HG02938 (cell line): Measurements from ENCODE around the gene STX8.

Experiments used
- ATAC-seq: cut with Tn5 transposase; IDR thresholded peaks from one replicate; pipeline ENCODE4 v1.9.1; 2021; ENCODE audit warnings: mild to moderate bottlenecking, moderate library complexity; ENCODE audit not compliant: unreplicated experiment

The STX8 gene

DNA sequence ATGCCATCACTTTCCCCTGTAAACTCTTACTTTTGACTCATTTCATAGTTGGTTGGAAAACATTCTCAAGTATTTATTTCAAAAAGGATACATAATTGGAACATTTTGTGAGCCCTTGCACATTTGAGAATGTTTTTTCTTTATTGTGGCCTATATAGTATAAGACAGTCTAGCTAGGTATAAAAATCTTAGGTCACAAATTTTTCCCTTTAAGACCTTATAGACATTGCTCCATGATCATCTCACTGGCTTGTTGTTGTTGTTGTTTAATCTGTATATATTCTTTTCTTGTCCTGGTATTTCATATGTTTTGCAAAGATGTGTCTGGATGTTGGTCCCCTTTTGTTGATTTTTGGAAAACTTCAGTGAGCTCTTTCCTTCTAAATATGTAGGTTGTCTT is 360.2 kb downstream of the STX8 start:
- no peak for ATAC-seq

DNA sequence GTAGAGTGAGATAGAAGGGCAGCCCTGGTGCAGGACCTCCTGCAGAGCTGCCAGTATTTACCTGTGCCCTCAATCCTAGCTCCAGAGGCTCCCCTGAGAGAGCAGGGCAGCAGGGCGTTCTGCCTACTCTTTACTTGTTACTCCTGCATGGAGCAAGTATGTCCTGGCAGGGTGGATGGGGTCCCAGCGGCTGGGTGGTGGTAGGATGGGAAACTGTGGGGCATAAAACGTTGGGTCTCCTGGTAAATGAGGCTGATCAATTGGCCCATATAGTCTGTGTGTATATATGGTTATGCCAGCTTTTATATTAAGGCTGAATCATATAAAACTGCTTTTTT is 362.3 kb downstream of the STX8 start:
- no peak for ATAC-seq

DNA sequence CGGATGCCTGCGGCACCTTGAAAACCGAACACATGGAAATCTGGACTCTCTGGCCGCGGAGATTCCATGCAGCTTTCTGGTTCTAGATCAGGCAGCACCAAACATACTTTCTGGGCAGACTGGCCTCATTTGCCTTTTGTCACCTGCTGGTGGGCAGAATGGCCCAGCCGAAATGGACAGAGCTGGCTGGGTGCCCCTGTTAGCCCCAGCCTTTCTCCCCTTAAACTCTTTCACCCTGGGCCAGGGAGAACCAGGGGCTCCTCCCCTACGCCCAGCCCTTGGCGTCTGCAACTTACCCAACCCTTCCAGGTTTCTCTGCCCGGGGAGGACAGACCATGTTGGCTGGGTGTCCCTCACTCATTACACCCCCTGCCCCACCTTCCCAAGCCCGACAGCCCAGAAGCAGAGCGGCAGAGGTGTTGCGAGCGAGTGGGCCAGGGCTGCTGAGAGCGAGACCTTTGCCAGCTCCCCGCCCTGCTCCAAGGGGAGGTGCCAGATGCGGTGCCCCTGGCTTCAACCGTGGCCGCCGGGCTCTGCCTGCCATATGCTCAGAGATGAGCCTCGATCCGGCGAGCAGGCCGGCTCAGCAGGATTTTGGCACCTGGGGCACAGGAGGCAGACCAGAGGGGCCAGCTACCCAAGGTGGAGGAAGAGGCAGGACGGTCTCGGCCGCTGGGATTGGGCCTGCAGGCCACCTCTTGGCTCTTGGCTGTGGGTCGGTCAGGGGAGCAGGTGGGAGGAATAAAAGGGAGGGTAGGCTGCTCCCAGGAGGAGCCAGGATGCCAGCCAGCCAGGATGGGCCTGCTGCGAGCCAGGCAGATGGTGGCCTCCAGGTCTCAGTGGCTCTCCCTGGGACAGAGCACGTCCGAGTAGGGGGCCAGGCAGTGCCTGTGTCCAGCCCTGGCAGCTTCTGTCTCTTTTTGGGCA is 363.0 kb downstream of the STX8 start:
- ATAC-seq: no peak

DNA sequence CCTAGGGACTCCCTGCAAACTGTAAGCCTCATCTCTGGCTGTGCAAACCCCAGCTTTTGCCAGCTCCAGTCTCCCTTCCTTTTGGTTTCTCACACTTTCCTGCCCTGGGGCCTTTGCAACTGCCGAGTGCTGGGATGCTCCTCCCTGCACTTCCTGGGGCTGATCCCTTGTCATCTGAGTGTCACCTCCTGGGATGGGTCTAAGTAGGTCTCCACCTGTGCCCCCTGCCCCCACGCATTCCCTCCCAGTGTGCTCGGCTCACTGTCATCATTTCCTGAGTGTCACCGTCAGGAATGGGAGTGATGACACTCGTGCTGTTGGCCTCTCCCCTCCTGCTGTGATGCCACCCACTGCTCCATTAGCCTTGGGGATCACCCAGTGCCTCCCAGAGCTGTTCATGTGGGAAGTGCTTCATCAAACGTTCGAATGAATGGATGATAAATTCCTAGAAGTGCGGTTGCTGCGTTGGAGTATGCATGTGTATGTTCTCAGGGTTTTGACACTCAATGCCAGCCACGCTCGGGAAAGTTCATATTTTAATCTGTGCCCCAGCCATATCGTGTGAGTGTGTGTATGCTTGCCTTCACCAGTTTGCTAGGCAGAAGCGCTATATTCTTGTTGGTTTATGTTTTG is 364.4 kb downstream of the STX8 start:
- no peak for ATAC-seq

DNA sequence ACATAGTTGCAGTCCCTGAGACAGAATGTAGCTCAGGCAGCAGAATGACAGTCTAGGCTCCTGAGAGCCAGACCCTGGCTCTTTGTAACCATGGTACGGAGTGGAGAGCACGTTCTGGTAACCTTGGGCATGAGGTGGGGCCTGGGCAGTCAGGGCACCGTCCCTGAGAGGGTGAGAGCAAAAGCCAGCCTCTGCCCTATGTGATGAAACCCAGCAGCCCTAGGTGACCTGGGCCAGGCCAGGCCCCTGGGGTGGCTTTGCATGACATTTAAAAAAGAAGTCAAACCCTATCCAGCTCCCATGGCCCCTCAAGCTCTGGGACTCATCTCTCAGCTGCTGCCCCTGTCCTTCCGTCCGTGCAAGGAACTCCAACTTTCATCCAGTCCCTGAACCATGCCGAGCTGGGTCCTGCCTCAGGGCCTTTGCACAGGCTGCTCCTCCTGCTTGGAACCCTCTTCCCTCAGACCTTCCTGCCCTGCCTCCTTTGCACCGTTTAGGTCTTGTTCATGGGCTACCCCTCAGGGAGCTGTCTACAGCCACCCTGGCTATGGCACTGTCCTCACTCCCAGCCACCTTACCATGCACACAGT is 365.7 kb downstream of the STX8 start:
- ATAC-seq: no peak

DNA sequence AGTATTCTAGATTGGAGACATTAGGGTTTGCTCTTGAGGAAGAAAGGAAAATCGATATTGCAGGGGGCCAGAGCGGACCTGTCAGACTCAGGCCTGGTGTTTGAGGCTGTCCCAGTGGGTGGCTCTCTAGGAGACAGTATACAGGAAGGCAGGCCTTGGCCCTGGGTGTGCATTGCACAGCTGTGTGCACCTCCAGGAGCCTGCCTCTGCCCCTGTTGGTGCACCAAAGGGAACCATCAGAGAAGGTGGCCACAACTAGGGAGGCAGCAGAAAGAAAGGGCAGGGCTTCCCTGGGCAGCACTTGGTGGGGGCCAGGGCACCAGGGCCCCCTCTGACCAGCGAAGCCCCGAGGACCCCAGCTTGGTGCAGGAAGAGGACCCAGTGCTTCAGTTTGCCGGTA is 366.3 kb downstream of the STX8 start:
- no peak for ATAC-seq

DNA sequence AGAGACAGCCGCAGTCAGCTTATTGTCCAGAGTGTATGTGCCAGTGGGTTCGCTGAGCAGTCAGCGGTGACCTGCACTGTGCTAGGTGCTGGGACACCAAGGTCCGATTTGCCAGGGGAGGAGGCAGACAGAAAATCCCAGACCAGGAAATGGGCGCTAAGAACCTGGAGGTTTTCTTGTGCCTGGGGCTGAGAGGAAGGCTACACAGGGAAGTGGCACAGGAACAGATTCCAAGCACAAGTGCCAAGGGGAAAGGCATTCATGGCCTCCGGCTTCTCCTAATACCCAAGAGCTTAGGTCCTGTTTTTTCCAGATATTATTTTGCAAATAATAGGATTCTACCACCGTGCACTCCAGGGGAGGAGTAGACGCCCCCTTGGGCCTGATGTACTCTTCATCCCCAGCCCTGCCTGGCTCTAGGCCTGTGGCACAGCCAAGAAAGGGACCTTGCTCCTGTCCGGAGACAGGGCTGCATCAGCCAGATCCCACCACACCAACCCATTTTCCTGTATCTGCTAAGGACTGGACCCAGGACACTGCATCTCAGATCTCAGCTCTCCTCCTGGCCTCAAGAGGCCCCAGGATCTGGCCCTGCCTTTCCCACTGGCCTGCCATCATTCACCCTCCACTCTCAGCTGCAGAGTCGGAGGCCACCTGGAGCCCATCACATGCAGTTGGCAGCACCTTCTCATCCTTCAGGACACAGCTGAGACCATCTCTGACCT is 367.1 kb downstream of the STX8 start:
- ATAC-seq: no peak

DNA sequence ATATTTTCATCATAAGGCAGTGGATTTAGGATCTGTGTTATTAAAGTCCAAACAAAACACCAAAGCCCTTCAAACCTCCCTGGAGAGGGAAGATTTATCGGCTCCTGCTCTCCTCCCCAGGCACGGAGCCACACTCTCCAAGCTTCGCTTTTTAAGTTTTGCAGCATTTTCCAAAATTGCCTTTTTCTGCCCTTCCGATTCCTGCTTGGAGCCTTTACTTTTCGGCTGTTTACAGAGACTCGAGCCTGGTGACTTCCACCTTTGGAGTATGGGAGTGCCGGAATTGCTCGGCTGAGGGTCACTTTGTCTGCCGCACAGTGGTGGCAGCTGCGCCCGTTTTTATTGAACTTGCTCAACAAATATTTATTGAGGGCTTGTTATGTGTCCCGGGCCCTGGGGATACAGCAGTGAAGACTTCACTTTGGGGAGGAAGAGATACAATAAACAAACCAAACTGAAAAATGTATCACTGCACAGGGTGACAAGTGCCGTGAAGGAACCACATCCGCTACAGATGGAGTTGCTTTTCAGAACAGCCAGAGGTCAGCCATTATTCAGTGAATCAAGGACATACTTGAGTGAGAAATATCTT is 368.8 kb downstream of the STX8 start:
- ATAC-seq: no peak

DNA sequence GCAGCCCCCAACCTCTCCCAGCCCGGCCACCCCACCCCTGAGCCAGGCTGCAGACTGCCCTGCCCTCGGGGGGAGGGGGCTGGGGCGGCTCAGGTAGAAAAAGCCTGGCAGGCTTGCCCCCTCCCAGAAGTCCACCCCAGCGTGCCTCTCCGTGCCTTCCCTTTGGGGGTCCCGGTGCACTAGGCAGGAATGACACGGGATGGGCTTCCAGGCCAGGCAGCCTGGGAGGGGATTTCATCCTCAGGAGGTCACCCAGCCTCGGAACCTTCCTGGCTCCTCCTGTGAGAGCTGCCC is 369.3 kb downstream of the STX8 start:
- ATAC-seq: no peak

DNA sequence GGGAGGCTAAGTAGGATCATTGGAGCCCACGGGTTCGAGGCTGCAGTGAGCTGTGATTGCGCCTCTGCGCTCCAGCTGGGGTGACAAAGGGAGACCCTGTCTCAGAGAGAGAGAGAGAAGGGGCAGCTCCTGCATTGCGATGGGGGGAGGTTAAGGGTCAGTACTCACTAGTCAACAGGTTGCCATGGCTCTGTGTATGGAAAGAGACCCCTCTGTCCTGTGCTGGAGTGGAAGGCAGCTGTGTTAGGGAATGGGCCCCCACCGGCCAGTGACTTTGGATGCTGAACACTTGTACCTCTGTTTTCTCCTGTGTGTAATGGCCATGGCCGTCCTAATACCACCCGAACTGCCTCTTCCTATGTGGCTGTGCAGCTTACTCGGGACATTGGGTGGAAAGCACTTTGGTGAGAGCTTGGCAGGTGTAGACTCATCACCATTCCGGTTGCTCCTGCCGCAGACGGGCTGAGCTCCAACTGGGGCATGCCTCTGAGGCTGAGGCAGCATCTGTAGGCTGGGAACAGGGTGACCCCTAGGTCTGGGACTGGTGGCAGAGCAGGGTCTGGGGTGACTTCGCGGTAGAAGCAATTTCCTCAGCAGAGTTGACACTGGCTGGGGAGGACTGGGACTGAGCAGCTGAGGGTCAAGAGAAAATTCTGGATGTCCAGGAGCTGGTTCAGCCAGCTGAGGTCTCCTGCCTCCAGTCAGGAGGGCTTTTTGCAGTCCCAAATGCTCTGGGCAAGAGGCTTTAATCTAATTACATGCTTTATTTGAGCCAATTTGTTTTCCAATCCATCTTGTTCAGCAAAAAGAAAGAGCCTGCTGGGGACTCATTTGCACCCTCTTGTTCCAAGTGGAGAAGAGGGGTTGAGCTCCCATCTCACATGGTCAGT is 369.9 kb downstream of the STX8 start:
- no peak for ATAC-seq

DNA sequence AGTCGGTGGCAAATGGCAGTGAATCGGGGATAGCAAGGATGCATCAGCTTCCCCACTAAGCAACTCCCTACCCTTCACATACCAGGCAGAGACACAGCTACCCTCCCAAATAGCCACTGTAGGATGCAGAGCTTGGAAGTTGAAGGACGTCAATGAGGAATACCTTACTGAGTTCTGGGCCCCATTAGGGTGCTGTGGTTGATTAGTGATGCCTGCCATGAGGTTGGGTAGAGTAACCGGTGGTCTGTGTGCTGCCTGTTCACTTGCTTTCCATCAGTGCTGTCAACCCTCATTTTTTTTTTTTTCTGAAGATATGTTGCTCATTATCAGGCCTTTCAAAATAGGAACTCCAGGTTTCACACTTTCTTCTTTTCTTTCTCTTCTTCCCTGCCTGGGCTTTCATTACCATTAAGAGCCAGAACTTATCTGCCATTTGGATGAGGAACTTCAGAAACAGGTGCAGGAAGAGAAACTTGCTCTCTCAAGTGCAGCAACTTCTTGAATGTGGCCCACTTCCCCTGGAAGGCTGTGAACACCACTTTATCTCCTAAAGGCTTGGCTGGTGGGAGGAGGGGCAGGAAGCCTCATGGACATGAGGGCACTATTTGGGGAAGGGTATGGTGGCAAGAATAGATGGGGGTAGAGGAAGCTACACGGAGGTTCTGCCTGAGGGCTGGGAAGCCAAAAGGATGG is 370.8 kb downstream of the STX8 start:
- no peak for ATAC-seq

DNA sequence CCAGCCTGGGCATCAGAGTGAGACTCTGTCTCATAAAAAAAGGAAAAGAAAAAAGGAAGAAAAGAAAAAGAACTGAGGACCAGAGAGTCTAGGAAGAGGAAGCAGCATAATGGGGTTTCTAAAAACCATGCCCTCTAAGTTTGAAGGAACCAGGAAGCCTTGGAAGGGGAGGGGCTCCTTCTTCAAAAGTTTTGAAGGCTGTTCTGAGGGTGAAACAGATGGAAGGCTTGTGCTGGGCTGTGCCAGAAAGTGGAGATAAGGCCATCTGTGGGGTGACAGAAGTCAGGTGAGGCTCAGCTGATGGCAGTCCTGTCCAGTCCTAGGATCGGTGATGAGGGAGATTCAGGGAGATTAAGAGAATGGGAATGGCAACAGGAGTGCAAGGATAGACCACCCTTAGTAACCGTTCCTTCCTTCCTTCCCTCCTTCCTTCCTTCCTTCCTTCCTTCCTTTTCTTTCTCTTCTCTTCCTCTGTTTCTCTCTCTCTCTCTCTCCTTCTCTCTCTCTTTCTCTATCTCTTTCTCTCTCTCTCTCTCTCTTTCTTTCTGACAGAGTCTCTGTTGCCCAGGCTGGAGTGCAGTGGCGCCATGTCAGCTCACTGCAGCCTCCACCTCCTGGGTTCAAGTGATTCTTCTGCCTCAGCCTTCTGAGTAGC is 371.7 kb downstream of the STX8 start:
- ATAC-seq: no peak

DNA sequence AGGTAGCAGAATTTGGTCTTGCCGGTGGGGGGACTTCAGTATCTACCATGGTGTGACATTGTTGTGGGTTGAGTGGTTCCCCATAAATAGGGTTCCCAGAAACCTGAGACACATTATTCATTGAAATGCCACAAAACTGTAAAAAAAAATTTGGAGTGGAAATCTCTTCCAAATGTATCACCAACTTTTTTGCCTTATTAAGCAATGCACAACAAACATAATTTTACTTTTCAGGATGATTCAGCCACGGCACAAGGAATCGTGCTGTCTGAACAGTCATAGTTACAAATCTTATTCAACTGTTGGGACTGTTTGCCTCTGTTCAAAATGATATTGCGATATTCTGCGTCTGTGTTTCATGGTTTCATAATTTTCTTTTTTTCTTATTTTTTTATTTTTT is 373.1 kb downstream of the STX8 start:
- no peak for ATAC-seq

DNA sequence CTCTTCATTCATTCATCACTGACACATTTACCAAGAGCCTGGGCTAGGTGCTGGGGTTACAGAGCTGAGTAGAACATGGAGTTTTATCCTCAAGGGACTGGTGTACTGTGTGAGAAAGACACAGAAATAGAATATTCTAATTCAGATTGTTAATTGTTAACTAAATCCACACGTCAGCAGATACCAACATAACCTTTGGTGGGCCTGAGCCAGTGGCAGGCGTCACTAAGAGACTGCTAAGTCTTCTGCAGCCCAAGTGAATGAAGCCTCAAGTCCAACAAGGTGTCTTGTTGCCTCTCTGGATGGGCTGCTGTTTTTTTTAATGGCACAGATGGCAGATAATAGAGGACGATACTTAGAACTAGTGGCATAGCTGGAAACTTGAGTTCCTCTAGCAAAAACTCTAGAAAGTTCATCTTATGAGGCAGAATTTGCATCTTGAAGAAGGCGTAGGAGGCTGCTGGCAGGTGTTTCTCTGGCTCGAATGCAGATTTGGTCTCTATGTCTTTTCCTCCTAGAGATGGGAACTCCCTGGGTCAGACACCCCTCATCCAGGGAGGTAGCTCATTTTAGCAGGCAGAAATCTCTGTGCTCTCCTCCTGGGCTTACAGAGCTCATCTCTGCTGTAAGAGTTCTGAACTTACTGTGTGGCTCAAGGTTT is 374.8 kb downstream of the STX8 start:
- peak; percentile 73 for ATAC-seq
